H1 (cell line): ENCODE results near the gene NXPH1. TPM values are rescaled to one million over a fixed set of nuclear protein-coding genes. Genes with fewer than 3 reads are reported as not detected.

Experiments used
- CTCF ChIA-PET: fragments of 300-600 bp; sonication (Branson Sonifier 250); formaldehyde crosslinking; loops from one replicate; lab custom pipeline; 2021; ENCODE audit not compliant: partially characterized antibody; lab: Charles Lee
- POLR2A ChIA-PET: fragments of 300-600 bp; sonication (Branson Sonifier 250); formaldehyde crosslinking; loops from one replicate; lab custom pipeline; 2021; ENCODE audit warnings: inconsistent platforms; ENCODE audit not compliant: partially characterized antibody; lab: Charles Lee
- DNase-seq, 2 experiments: peaks; one replicate each; pipeline versions ENCODE4 v3.0.0 to v3.0.0-alpha.2; 2010 to 2022; ENCODE audit warnings: low spot score in 2 of 2, low read depth in 1 of 2, mixed read lengths in 1 of 2
- FAIRE-seq: peaks from 2 replicates; lab custom pipeline; 2011; peaks lifted over from hg19 to GRCh38; lab: Jason Lieb, UNC
- H2AFZ ChIP-seq: 2 replicates; pipeline ENCODE4 v1.8.1; 2012; ENCODE audit warnings: low read length, inconsistent platforms
- H2AK5ac ChIP-seq: 2 replicates; pipeline ENCODE4 v1.6.1; 2013; ENCODE audit warnings: low read depth, low read length
- H2BK120ac ChIP-seq: replicated peaks from 2 replicates; pipeline ENCODE3; 2013; ENCODE audit warnings: low read depth, low read length, inconsistent platforms
- H2BK12ac ChIP-seq: 2 replicates; pipeline ENCODE4 v1.6.1; 2013; ENCODE audit warnings: low read depth, low read length
- H2BK15ac ChIP-seq: 2 replicates; pipeline ENCODE4 v1.6.1; 2013; ENCODE audit warnings: low read length
- H2BK20ac ChIP-seq: 2 replicates; pipeline ENCODE4 v1.6.1; 2013; ENCODE audit warnings: low read length
- H2BK5ac ChIP-seq: 2 replicates; pipeline ENCODE4 v1.6.1; 2013; ENCODE audit warnings: low read depth, low read length
- H3K14ac ChIP-seq: 2 replicates; pipeline ENCODE4 v1.6.1; 2013; ENCODE audit warnings: inconsistent platforms; ENCODE audit not compliant: insufficient read length
- H3K18ac ChIP-seq: 2 replicates; pipeline ENCODE4 v1.6.1; 2013; ENCODE audit warnings: low read length; ENCODE audit errors: extremely low read depth
- H3K23ac ChIP-seq: 2 replicates; pipeline ENCODE4 v1.6.1; 2013; ENCODE audit warnings: inconsistent platforms; ENCODE audit not compliant: insufficient read length
- H3K23me2 ChIP-seq: 2 replicates; pipeline ENCODE4 v1.6.1; 2013; ENCODE audit warnings: low read depth, low read length
- H3K27ac ChIP-seq: 2 replicates; pipeline ENCODE4 v1.6.1; 2011; ENCODE audit warnings: low read depth, low read length, inconsistent platforms
- H3K27me3 ChIP-seq, 4 experiments: replicated peaks in 1 of 4; 1 replicate in 1 of 4; 2 replicates in 3 of 4; pipeline versions ENCODE4 v1.6.1 to v1.8.1; 2011 to 2013; ENCODE audit warnings: low read length in 3 of 4, mild to moderate bottlenecking in 3 of 4, inconsistent platforms in 2 of 4, mixed read lengths in 2 of 4, moderate library complexity in 1 of 4; ENCODE audit not compliant: control insufficient read depth in 3 of 4, insufficient read depth in 3 of 4; ENCODE audit errors: extremely low read depth in 1 of 4
- H3K36me3 ChIP-seq, 4 experiments: 2 replicates each; pipeline versions ENCODE4 v1.6.1 to v1.8.1; 2011 to 2013; ENCODE audit warnings: mild to moderate bottlenecking in 4 of 4, low read length in 3 of 4, moderate library complexity in 2 of 4, control low read depth in 1 of 4, inconsistent platforms in 1 of 4; ENCODE audit not compliant: insufficient read depth in 4 of 4, control insufficient read depth in 2 of 4
- H3K4ac ChIP-seq: replicated peaks from 2 replicates; pipeline ENCODE3; 2013; ENCODE audit warnings: low read length, low read depth, mixed read lengths, inconsistent platforms; ENCODE audit not compliant: insufficient read length
- H3K4me1 ChIP-seq, 4 experiments: replicated peaks in 1 of 4; 1 replicate in 1 of 4; 2 replicates in 3 of 4; pipeline versions ENCODE4 v1.6.1 to v1.8.1; 2011 to 2013; ENCODE audit warnings: low read length in 3 of 4, inconsistent platforms in 2 of 4, mixed read lengths in 1 of 4; ENCODE audit not compliant: insufficient read depth in 4 of 4, control insufficient read depth in 3 of 4
- H3K4me2 ChIP-seq, 2 experiments: 2 replicates each; pipeline versions ENCODE4 v1.6.1 to v1.8.1; 2011 to 2013; ENCODE audit warnings: low read depth in 2 of 2, low read length in 2 of 2, control low read depth in 1 of 2, inconsistent platforms in 1 of 2, mild to moderate bottlenecking in 1 of 2; ENCODE audit not compliant: insufficient read depth in 1 of 2
- H3K4me3 ChIP-seq, 4 experiments: fragments of 200-600, 300-600 bp in 1 of 4; sonication (generic), shearing (Covaris generic), sonication (Bioruptor Twin) in 1 of 4; 2 replicates each; pipeline versions ENCODE4 v1.5.1 to v1.8.1; 2011 to 2016; ENCODE audit warnings: low read length in 4 of 4, low read depth in 3 of 4, control low read depth in 2 of 4, inconsistent platforms in 2 of 4, mild to moderate bottlenecking in 2 of 4, mixed read lengths in 1 of 4, moderate library complexity in 1 of 4; ENCODE audit not compliant: insufficient read depth in 2 of 4; ENCODE audit errors: extremely low read depth in 1 of 4
- H3K56ac ChIP-seq: replicated peaks from 2 replicates; pipeline ENCODE3; 2013; ENCODE audit warnings: low read depth, mild to moderate bottlenecking, mixed read lengths, low read length, inconsistent platforms; ENCODE audit not compliant: insufficient read length
- H3K79me1 ChIP-seq: 2 replicates; pipeline ENCODE4 v1.6.1; 2013; ENCODE audit warnings: low read depth, low read length, control low read depth
- H3K79me2 ChIP-seq, 2 experiments: 2 replicates each; pipeline versions ENCODE4 v1.6.1 to v1.8.1; 2012 to 2013; ENCODE audit warnings: low read length in 2 of 2, mild to moderate bottlenecking in 2 of 2, inconsistent platforms in 1 of 2; ENCODE audit not compliant: insufficient read depth in 2 of 2, control insufficient read depth in 1 of 2
- H3K9ac ChIP-seq, 4 experiments: replicated peaks in 1 of 4; 1 replicate in 1 of 4; 2 replicates in 3 of 4; pipeline versions ENCODE4 v1.6.1 to v1.8.1; 2011 to 2013; ENCODE audit warnings: low read depth in 3 of 4, low read length in 3 of 4, control low read depth in 2 of 4, mild to moderate bottlenecking in 2 of 4, moderate library complexity in 2 of 4, inconsistent platforms in 1 of 4; ENCODE audit errors: extremely low read depth in 1 of 4
- H3K9me3 ChIP-seq, 2 experiments: 2 replicates each; pipeline versions ENCODE4 v1.6.1 to v1.8.1; 2012 to 2013; ENCODE audit warnings: mild to moderate bottlenecking in 2 of 2, moderate library complexity in 2 of 2, control low read depth in 1 of 2, inconsistent platforms in 1 of 2, low read depth in 1 of 2, low read length in 1 of 2, mixed read lengths in 1 of 2; ENCODE audit not compliant: insufficient read depth in 2 of 2
- H4K20me1 ChIP-seq, 2 experiments: replicated peaks in 1 of 2; 2 replicates each; pipeline versions ENCODE3 to v1.8.1; 2011 to 2013; ENCODE audit warnings: inconsistent platforms in 2 of 2, low read length in 2 of 2, mild to moderate bottlenecking in 1 of 2; ENCODE audit not compliant: insufficient read depth in 2 of 2, control insufficient read depth in 1 of 2
- H4K5ac ChIP-seq: 2 replicates; pipeline ENCODE4 v1.6.1; 2013; ENCODE audit warnings: low read length, low read depth, mixed read lengths, inconsistent platforms; ENCODE audit not compliant: insufficient read length
- H4K8ac ChIP-seq: 2 replicates; pipeline ENCODE4 v1.8.0; 2013; ENCODE audit warnings: mild to moderate bottlenecking, moderate library complexity, low read length, inconsistent platforms; ENCODE audit not compliant: insufficient read depth; ENCODE audit errors: extremely low read depth
- H4K91ac ChIP-seq: replicated peaks from 2 replicates; pipeline ENCODE3; 2013; ENCODE audit warnings: low read length, mixed read lengths, inconsistent platforms; ENCODE audit not compliant: insufficient read length
- ATF3 ChIP-seq: IDR thresholded peaks from 2 replicates; pipeline ENCODE4 v1.6.1; 2011; ENCODE audit warnings: low read depth, mild to moderate bottlenecking, low read length; ENCODE audit not compliant: insufficient read depth
- CHD2 ChIP-seq: IDR thresholded peaks from 2 replicates; pipeline ENCODE4 v1.6.1; 2012; ENCODE audit warnings: low read length, improper control_type of control experiment
- EGR1 ChIP-seq: IDR thresholded peaks from 2 replicates; pipeline ENCODE4 v1.6.1; 2011; ENCODE audit warnings: low read depth, low read length, borderline replicate concordance
- FOSL1 ChIP-seq: IDR thresholded peaks from 2 replicates; pipeline ENCODE4 v1.6.1; 2011; ENCODE audit warnings: mild to moderate bottlenecking, low read depth, low read length, moderate library complexity; ENCODE audit not compliant: insufficient read depth
- HDAC2 ChIP-seq, 2 experiments: fragments of 300-600 bp in 1 of 2; sonication (generic) in 1 of 2; IDR thresholded peaks; 2 replicates each; pipeline ENCODE4 v1.6.1; 2011 to 2012; ENCODE audit warnings: low read depth in 2 of 2, low read length in 2 of 2, mild to moderate bottlenecking in 2 of 2, moderate library complexity in 2 of 2, borderline replicate concordance in 1 of 2, inconsistent platforms in 1 of 2
- KDM4A ChIP-seq: IDR thresholded peaks from one replicate; pipeline ENCODE4 v1.7.1; 2012; ENCODE audit warnings: low read depth, mild to moderate bottlenecking, moderate library complexity, low read length, inconsistent platforms; ENCODE audit not compliant: severe bottlenecking
- SIN3A ChIP-seq, 2 experiments: IDR thresholded peaks in 1 of 2; conservative IDR thresholded peaks in 1 of 2; 2 replicates each; pipeline ENCODE4 v1.6.1; 2011 to 2012; ENCODE audit warnings: low read length in 2 of 2, improper control_type of control experiment in 1 of 2, low read depth in 1 of 2, mild to moderate bottlenecking in 1 of 2
- SIX5 ChIP-seq: IDR thresholded peaks from 2 replicates; pipeline ENCODE4 v1.6.1; 2011; ENCODE audit warnings: mild to moderate bottlenecking, low read depth, low read length
- USF2 ChIP-seq: IDR thresholded peaks from 2 replicates; pipeline ENCODE4 v1.6.1; 2011; ENCODE audit warnings: low read length, improper control_type of control experiment
- ZNF274 ChIP-seq: IDR thresholded peaks from 2 replicates; pipeline ENCODE4 v1.7.0; 2012; ENCODE audit warnings: low read length, borderline replicate concordance; ENCODE audit errors: extremely low read depth
- WGBS, 2 experiments: shearing (Covaris generic) in 1 of 2; methylation state at CpG; one replicate each; pipeline versions ENCODE4 v1.1.6 to v1.1.7; 2013 to 2015; ENCODE audit warnings: low lambda C conversion rate in 2 of 2, mixed read lengths in 2 of 2, inconsistent platforms in 1 of 2, low coverage in 1 of 2, missing lambda C conversion rate in 1 of 2; ENCODE audit not compliant: insufficient replicate concordance in 2 of 2, insufficient coverage in 1 of 2, insufficient read length in 1 of 2; ENCODE audit errors: extremely low coverage in 1 of 2, missing lambda C conversion rate in 1 of 2; 5-methylcytosine and 5-hydroxymethylcytosine counted together
- polyA plus RNA-seq, 7 experiments: library from polyadenylated mRNA; depleted of rRNA in 3 of 7; stranded (reverse) in 5 of 7; unstranded in 2 of 7; fragments of >200 nt in 5 of 7; fragments of 200-250 nt in 2 of 7; gene quantifications; 1 replicate in 5 of 7; 2 replicates in 1 of 7; 4 replicates in 1 of 7; pipeline versions ENCODE4 v1.2.1 to v1.2.3, GENCODE V29; 2011 to 2013; ENCODE audit warnings: missing spikeins in 2 of 7, mixed read lengths in 2 of 7
- total RNA-seq: library from RNA; stranded (reverse); fragmentation: NEBNext Ultra II Directional; extraction: Animal tissue kit (Norgen Biotek cat#: 25700); gene quantifications from 2 replicates; pipeline ENCODE4 v1.2.1, GENCODE V29; 2021

NXPH1 gene
- total and polyA plus RNA-seq, 2 of the 8 experiments (the other 6 are each of a cell fraction or from before 2014, with no cell fraction given): 0.14 to 1.0 TPM

DNA sequence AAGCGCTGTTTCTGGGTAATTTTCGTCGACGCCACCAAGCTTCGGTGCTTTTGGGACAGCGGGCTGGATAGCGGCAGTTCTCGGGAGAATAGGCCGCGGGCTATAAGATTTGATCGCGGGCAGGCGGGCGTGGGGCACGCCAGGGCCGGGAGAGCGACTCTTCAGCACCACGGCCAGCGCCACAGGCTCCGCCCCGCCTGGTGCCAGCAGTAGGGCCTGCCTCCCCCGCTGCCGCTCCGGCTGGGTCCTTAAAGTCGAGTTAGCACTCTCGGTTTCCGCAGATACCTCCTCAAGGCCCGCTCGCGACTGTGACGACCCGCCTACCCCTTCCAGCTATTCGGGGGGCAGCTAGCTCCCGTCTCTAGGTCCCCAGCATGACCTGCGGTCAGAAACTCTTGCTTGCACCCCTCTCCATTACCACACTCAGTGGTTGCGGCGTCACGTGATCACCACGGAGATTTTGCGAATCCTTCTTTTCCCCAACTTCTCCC lies 9.4 kb downstream of the NXPH1 start:
- Histone ChIP-seq H3K27me3 (peaks cover 29 to 60% (median 57%) of the 10 kb centered on the region in 4 experiments), H3K79me2 (no peaks in the 10 kb centered on the region), H2BK5ac (no peak overlapping the region), H3K23ac (no peak overlapping the region), H2BK20ac (no peak overlapping the region), H4K5ac (no peak overlapping the region), H2AK5ac (no peak overlapping the region), H4K8ac (no peak overlapping the region), H3K27ac (no peak overlapping the region), H3K23me2 (peaks cover 31% of the 10 kb centered on the region), H3K9ac (no peak overlapping the region), H3K4me3 (peak overlapping the region; percentile 42 to 74 (median 70)), H3K56ac (no peak overlapping the region), H3K4me2 (peak overlapping the region; percentile 97 to 100), H3K36me3 (no peaks in the 10 kb centered on the region), H4K20me1 (peaks cover 0 to 9% of the 10 kb centered on the region in 2 experiments), H4K91ac (no peak overlapping the region), H3K9me3 (no peaks in the 10 kb centered on the region), H3K79me1 (no peaks in the 10 kb centered on the region), H2BK12ac (no peak overlapping the region), H3K14ac (no peak overlapping the region), H3K4ac (no peak overlapping the region), H3K18ac (peak overlapping the region; percentile 60; the same call in 1 of the 2 replicates), H2BK120ac (no peak overlapping the region), H2AFZ (peak overlapping the region; percentile 31; the same call in 1 of the 2 replicates), H2BK15ac (no peak overlapping the region), H3K4me1 (peaks cover 0 to 17% (median 6%) of the 10 kb centered on the region in 4 experiments)
- 1% methylated on average over 38 of the region's 40 CpGs; no CpG with 5 or more reads in 1 of the 2 experiments for WGBS, 2 experiments
- FAIRE-seq (no peak), DNase-seq (peak in 1 of 2 experiments; percentile 97)
- CTCF ChIA-PET: interaction anchor here (0.7 to 6.1 kb wide), 5 partner anchors 9 to 1255 kb away, joined by 3 to 38 read pairs (median 5); partner anchors contain the start of gene NXPH1
- POLR2A ChIA-PET: no interaction called here
- TF ChIP-seq FOSL1 (no peak), SIX5 (no peak), HDAC2 (IDR thresholded peaks at IDR 0.05; ENCODE audit: borderline replicate concordance in 1 of 2, low read depth in 2 of 2, low read length in 2 of 2) (peak; percentile 57 to 93; a peak in 1 of 4 replicates), SIN3A (conservative IDR thresholded peaks at IDR 0.05 in 1 of 2, IDR thresholded peaks at IDR 0.05 in 1 of 2; ENCODE audit: low read depth in 1 of 2, low read length in 2 of 2) (peak; percentile 94 to 97; a peak in 3 of 4 replicates), EGR1 (0 out of 2 replicates have a peak, but pooled peaks have one; percentile 28), CHD2 (0 out of 2 replicates have a peak, but pooled peaks have one; percentile 13), ATF3 (peak; percentile 59; the same call in 1 of the 2 replicates), USF2 (peak; percentile 85), ZNF274 (no peak), KDM4A (peak; percentile 80)
